Activated T-cell treated with anti-CD3 and anti-CD28 coated beads for 48 hours (primary cell): ENCODE data around the gene FLRT1.
"Not testable (repeated sequence)": the region's sequence is repeated elsewhere in the genome, so short reads cannot be mapped to it uniquely, and the experiment has no call there.

Experiments used
- DNase-seq: peaks from one replicate; pipeline ENCODE4 v3.0.0-alpha.2; 2020; ENCODE audit warnings: low read depth

FLRT1 gene

DNA sequence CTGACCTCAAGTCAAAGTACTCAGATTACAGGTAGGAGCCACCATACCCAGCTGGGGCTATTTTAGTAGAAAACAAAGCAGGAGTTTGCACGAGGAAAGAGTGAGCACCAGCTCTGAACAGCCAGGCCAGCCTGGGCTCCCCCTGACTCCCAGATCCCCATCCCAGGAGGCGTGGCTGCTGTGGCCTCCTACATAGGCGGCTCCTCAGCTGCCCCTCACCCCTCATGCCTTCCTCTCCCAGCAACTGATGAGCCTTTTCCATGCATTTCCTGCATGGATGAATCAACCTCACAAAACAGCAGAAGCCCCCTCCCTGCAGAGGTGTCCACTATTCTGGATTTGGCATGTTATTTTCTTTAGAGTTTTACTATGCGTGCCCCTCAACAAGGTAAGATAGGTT is 10.5 kb upstream of the FLRT1 start:
- no peak for DNase-seq

DNA sequence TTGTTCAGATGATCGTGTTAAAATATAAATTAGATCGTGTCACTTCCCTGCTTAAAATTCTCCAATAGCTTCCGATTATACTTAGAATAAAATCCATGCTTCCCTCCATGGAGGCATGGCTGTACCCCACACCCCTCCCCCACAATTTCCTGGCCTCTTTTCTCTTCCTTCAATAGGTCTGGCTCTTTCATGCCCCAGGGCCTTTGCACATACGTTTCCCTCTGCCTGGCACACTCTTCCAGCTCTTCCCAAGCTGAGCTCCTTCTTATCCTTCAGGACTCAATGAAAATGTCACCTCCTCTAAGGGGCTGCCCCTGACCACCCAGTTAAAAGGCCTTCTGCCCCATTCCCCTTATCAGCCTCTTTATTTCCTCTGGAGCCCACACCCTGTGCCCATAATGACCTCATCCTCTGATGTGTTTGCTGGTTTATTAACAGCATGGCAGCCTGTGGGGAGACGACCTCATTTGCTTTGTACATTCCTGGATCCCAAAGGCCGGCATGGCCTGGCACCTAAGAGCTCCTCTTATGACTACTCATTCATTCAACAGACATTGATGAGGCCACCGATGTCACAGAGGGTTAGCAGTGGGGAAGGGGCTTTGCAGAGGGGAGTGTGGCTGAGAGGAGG is 9.0 kb upstream of the FLRT1 start:
- no peak for DNase-seq

DNA sequence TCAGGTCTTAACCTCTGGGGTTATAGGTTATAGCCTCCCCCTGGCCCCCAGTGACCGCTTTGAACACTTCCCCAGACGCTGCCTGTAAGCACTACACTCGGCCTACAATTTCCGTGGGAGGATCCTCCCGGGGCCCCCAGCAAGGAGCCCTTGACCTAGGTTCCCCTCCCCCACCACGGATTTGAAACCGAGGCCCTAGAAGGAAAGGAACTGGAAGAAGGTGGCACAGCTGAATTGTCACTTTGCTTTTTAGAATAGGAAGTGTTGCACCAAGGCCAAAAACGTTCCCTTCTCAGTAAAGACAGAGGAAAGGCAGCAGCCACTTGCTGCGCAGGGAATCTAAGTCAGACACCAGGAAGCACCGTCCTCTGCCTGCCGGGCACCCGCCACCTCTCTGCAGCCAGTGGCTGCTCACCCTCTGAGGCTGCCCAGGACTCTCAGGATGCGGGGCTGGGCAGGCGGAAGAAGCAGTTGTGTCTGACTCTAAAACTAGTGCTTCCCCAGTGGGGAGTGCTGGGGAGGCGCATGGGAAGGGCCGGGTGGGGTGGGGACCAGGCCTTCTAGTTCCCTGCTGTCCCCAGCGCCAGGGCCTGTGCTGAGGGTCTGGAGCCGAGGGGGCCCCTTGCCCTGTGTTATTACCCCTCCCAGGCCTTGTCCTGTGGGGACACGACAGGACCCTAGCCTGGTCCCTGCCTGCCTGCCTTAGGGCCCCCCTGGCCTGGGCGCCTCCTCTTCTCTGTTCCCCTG is 7.9 kb upstream of the FLRT1 start:
- DNase-seq, result no peak

DNA sequence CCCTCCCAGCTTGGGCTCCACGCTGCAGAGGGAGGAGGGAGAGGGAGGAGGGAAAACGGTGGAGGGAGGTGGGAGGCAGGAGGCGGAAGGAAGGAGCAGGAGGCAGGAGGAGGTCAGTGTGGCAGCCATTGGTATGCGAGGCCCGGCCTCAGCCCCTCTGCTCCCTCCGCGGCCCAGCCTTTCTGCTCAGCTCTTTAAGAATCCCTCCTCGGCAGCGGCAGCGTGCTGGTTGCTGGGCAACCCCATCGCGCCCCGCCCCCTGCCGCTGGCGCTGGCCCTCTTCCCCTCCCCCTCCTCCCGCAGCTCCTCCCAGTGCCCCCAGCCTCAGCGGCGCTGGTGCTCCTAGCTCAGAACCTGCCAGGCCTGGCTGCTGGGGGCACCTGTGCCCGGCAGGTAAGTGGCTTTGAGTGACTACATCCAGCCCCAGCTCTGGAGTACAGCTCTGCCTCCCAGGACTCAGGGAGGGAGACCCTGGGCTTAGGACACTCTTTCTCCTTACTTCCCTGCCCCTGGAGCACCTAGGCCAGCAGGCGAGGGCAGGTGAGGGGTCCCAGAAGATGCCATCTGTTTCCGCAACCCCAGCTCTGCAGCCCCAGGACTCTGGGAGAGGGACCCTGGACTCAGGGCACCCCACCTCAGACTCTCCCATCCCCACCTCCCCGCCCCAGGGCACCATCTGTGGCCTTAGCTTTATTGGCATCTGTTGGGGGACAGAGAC is 7.2 kb upstream of the FLRT1 start:
- DNase-seq, result no peak

DNA sequence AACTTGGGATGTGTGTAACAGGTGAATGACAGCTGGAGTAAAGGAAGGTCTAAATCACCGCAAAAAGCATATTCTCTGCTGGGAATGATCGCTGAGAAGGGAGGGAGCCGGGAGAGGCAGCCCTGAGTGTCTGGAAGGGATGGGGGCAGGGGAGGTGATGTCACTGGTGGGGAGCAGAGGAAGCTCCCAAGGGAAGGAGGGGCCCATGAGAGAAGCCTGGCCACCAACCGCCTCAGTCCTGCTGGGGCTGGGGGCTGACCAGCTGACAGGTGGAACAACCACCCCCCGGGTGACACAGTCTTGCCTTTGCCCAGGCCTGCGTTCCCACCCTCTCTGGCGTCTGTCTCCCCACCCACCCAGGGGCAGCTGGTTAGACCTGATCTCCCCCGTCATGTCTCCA is 6.0 kb upstream of the FLRT1 start:
- no peak for DNase-seq

DNA sequence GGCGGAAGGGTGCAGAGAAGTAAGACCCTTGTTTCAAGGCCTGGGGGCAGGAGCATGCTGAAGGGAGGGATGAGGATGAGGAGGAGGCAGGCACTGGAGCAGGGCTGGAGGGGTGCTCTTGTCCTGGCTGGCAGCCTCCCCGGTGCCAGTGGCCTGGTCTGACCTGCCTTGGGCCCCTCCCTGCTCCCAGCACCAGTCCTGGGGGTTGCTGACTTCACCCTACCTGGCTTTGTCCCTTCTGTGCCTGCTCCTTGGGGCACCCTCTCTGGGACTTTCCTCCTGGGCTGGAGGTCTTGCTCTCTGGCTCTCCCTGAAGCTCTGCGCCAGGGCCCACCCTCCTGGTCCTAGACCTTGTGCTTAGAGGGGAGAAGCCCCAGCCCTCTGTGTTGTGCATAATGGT is 4.7 kb upstream of the FLRT1 start:
- no peak for DNase-seq

DNA sequence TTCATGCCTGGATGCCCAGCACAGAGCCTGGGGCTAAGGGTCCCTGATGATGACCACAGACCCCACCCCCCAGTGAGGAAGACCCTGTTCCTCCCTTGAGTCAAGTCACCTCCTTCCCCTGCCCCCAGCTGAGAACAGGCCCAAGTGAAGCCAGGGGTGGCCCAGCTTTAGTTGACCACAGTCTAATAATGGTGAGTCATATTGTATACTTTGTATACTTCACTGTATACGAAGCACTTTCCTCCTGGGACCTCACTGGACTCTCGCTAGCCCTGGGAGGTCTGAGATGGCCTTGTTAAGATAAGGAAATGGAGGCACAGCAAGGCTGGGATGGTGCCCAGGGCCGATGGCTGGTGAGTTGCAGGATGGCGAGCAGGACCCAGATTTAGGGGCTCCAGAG is 3.7 kb upstream of the FLRT1 start:
- no peak for DNase-seq

DNA sequence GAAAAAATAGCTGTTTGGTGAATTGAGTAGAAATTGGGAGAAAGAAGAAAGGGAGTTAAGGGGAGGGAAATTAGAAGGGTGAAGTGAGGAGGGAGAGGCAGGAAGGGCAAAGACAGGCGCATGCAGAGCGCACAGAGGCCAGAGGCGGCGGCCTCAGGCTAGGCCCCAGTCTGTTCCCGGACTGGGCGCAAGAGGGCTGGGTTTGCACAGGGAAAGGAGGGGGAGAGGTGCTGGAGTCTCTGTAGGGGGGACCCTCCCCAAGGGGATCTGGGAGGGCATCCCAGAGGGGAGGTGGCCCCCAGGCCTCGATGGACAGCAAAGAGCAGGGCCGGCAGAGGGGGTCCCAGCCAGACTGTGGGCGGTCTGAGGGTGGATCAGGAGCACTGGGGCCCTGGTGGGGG is 1.3 kb upstream of the FLRT1 start:
- no peak for DNase-seq

DNA sequence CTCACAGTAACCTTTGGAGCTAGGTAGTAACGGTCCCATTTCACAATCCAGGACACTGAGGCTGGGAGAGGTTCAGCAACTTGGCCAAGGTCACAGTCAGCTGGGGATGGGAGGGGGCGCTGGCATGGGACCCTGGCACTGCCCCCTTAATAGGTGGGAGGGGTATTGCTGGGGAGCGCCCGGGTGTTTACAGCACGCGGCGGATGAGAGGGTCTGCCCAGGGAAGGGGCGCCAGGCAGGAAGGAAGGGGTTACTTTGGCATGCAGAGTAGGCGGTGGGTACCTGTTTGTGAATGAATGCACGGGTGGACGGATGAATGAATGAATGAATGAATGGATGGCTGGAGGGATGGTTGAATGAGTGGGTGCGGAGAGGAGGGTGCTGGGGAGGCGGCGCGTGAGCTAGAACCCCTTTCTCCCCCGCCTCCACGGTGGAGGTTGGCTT is 628 bp upstream of the FLRT1 start:
- no peak for DNase-seq

DNA sequence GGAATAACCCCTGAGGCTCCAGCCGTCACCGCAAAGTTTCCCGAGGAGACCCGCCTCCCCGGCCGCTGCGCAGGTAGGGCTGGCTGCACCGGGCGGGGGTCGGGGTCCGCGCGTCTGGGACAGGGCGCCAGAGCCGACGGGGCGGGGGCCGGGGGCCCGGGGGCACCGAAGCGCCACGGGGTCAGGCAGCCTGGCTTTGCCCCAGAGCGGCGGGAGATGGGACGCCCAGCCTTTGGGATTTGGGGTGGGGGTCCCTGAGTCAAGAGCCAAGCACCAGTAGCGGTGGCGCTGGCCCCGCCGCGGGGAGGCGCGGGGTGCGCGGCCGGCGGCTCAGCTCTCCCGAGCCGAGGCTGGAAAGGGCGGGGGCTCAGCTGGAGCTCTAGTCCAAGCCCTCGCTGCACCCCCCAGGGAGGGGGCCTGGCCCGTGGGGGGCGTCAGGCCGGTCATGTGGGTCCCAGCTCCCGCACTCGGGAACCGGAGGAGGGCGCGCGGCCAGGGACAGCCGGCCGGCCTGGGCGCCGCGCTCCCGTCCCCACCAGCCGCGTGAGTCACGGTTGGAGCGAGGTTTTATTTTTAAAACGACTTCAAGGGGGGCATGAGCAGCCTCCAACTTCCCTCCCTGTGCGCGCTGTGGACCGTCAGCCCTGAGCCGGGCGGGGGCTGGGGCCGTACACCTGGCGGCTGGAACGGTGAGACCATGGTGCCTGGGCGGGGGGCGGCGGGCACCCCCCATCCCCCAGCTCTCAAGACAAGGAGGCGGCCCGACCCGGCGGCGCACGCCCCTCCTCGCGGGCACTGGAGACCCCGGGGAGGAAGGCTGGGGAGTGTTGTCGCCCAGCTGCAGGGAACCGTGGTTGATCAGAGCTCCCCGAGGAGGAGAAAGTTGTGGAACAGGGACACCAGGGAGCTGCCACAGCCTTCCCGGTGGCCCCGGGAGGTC is 626 bp downstream of the FLRT1 start:
- DNase-seq, result peak; percentile 6

DNA sequence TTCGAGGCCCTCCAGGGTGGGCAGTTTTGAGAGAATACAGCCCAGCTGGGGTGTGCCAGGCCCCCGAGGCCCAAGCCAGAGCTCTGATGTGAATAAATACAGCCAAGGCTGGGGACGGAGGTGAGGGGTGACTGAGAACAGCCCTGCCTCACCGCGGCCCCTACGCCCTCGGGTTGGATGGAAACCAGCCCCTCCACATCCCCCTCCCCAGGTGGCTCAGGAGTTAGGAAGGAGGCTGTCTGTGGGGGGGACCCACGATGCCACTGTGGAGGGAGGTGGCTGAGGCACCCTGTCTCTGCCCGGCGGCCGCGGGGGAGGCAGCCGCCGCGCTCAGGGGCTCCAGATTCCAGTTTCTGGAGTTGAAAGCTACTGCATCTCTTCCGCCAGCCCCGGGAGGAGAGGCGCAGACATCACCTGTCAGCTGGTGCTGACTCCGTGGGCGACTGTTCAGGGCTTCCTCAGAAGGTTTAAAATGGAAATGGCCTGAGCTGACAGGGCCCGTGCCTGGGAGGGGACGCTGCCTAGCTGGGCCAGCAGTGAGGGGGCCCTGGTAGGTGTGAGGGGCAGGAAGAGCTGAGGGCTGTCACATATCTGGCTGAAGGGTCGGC is 1.4 kb downstream of the FLRT1 start:
- DNase-seq, result peak; percentile 7

DNA sequence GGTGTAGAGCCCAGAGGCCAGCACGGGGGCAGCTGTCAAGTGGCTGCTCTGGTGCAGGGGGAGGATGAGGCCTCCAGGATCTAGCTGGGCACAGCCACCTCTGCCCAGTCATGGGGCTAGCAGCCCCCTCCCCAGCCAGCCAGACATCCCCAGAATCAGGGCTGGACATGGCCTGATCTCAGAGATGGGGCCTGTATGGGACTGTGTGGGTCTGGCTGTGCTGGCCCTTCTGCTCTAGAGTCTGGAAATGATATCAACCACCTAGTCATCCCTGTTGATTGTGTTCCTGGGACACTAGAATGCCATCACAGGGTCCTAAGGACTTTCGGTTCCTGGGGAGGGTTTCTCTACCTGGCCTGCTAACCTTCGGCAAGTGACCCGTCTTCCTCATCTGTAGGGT is 2.8 kb downstream of the FLRT1 start:
- no peak for DNase-seq

DNA sequence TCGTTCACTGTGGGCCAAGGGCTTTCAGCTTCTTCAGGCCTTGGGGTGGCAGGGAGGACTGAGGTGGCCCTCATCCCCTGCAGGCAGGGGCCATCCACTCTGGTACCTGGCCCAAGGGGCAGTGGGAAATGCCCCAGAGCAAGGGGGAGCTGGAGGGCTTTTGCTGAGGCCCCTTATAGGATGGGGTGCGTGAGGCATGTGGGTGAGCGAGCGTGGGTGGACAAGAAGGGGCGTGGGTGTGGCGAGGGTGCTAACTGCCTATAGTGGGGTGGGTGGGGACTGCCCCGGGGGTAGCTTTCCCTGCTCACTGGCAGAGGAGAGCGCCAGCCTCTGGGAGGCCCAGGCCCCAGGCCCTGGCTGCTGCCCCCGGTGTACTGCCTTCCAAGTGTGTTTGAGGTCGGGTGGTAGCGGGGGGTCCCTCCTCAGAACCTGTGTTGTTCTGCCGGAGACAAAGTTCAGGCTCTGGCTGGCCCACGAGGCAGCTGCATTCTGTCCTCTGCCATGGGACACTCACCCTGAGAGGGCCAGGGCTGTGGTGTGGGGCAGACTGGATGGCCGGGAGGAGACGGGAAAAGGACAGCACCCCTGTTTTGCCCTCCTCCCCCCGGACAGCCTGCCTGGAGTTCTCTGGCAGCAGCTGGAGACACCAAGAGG is 3.4 kb downstream of the FLRT1 start:
- no peak for DNase-seq

DNA sequence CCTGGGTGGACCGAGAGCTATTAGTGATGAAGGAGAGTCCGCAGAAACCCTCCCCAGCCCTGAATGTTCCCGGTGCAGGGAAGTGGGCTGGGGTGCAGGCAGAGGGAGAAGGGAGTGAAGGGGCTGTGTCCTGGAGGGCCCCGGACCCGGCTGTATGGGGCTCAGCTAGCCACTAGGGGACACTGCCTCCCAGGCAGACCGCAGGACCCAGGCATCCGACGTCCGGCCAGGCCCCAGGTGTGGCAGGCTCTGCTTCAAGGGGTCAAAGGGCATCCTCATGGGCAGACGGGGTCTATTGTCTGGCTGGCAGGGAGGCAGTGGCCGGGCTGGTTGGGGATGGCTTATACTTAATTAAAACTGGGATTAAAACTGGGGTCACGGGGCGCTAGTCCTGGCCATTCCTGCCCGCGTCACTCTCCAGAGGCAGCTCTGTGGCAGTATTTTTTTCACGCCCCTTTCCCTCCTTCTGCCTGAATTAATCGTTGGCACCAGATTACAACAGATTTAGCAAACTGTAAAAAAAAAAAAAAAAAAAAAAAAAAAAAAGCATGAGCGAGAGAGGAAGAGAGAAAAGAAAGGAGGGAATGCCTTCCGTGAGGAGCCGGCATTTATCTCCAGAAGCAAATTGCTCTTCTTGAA is 5.1 kb downstream of the FLRT1 start:
- DNase-seq, result no peak

DNA sequence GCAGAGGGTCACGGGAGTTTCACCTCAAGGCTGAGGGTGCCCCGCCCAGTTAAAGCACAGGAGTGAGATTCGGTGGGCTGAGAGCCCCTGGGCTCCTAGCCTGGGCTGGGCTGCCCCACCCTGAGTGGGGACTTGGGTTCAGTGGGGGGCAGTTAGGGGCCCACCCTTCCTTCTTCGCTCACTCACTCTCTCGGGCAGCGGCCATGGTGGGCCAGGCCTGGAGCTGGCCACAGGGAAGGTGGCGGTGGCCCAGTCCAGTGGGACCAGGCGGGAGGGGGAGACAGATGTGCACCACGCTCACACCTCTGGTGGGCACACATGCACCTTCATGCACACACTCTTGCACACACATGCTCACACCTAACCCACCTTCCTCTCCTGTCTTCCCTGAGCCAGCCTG is 6.1 kb downstream of the FLRT1 start:
- no peak for DNase-seq

DNA sequence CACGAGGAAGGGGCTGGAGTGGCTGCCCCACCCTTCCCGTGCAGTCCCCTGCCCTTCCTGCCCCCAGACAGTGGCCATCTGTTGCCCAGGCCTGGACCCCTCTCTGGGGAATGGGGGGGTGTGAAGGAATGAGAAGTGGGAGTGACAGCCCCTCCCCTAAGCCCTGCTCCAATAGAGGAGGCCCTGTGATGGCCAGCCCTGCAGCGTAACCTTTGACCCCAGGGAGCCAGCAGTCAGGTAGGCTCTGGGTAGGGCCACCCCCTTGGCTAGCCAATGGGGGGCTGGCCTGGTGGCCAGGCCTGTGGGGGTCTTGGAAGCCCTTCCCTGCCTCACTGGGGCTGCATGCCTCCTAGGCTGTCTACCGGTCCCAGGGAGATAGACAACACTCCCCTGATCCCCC is 6.6 kb downstream of the FLRT1 start:
- no peak for DNase-seq

DNA sequence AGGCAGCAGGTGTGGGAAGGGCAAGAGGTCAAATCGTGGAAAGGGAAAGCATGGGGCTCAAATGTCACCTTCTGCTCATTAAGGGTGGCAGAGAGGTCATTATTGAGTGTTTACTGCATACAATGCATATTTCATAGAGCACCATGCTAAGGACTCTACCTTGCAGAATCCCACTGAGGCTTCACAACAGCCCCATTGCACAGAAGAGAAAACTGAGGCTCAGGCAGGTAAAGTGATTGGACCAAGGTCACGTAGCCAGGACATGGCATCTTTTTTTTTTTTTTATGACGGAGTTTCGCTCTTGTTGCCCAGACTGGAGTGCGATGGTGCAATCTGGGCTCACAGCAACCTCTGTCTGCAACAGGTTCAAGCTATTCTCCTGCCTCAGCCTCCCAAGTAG is 7.8 kb downstream of the FLRT1 start:
- no peak for DNase-seq

DNA sequence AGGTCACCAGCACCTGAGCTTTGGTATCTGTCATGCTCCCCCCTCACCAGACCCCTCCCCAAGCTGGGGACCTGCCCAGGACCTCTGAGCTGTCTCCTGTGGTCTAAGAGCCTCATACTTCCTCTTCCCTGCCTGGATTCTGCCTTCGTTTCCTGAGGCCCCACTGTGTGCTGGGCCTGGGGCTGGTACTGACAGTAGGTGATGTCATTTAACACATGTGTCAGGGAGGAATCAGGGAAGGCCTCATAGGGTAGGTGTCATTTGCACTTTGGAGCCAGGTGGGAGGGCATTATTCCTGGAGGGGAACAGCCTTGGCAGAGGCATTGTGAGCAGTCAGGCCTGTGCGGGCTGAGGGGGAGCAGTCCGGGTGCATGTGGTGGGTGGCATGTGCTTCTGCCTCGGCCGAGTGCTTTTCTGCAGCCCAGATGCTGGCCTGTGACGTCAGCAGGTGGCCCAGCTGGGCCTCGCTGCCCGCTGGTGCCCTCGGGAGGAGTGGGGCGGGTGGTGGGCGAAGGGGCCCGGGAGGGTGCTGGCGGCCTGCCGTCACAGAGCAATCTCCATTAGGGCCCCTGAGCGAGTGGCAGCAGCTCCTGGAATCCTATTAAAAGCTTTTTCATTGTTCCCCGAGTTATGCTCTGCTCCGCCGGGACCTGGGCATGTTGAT is 9.1 kb downstream of the FLRT1 start:
- DNase-seq, result no peak

DNA sequence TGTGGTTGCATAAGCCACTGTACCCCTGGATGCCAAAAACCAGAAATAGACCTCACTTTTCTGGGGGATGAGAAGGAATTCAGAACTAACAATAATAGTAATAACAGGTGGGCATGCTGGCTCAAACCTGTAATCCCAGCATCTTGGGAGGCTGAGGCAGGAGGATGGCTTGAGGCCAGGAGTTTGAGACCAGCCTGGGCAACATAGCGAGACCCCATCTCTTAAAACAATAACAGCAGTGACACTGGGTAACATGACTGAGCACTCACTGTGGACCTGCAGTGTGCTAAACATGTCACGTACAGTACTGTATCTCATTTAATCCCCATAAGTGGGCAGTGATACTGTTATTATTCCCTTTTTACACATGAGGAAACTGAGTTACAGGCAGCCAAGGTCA is 10.0 kb downstream of the FLRT1 start:
- DNase-seq, result no peak

DNA sequence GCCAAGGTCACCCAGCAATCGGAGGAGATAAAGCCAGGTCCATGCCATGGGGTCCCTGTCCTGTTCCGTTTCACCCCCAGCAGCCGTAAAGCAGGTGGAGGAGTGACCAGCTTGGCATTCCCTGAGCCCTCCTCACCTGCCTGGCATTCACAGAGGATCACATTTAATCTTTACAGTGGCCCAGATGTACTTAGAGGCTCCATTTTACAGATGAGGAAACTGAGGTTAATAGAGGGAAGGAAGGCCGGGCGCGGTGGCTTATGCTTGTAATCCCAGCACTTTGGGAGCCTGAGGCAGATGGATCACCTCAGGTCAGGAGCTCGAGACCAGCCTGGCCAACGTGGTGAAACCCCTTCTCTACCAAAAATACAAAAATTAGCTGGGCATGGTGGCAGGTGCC is 11.6 kb downstream of the FLRT1 start:
- DNase-seq, result not testable (repeated sequence)
